Hepatocyte (in vitro differentiated cells): Measurements from ENCODE around the gene CDC42BPB. TPM values are rescaled to one million over a fixed set of nuclear protein-coding genes. Genes with fewer than 3 reads are reported as not detected.

ENCODE experiments used
- DNase-seq: peaks from one replicate; pipeline ENCODE4 v3.0.0-alpha.2; 2016; ENCODE audit warnings: low spot score
- H2AFZ ChIP-seq: fragments of 200-600 bp; sonication (generic); 2 replicates; pipeline ENCODE4 v1.6.0; 2016; ENCODE audit warnings: antibody characterized with exemption, mild to moderate bottlenecking
- H3K27ac ChIP-seq: fragments of 200-600 bp; sonication (generic); 2 replicates; pipeline ENCODE4 v1.5.1; 2016; ENCODE audit warnings: mild to moderate bottlenecking
- H3K27me3 ChIP-seq: fragments of 200-600 bp; sonication (generic); 2 replicates; pipeline ENCODE4 v1.6.1; 2016
- H3K36me3 ChIP-seq: fragments of 200-600 bp; sonication (generic); replicated peaks from 2 replicates; pipeline ENCODE4 v1.5.1; 2016; ENCODE audit warnings: low read depth; ENCODE audit not compliant: insufficient read depth
- H3K4me1 ChIP-seq: fragments of 200-600 bp; sonication (generic); 2 replicates; pipeline ENCODE4 v1.5.1; 2016; ENCODE audit warnings: mild to moderate bottlenecking, moderate library complexity; ENCODE audit not compliant: insufficient read depth
- H3K4me2 ChIP-seq: fragments of 200-600 bp; sonication (generic); 2 replicates; pipeline ENCODE4 v1.6.0; 2016
- H3K4me3 ChIP-seq: fragments of 200-600 bp; sonication (generic); 2 replicates; pipeline ENCODE4 v1.5.1; 2016; ENCODE audit warnings: mild to moderate bottlenecking
- H3K79me2 ChIP-seq: fragments of 200-600 bp; sonication (generic); 2 replicates; pipeline ENCODE4 v1.6.0; 2017; ENCODE audit warnings: mild to moderate bottlenecking
- H3K9me2 ChIP-seq: fragments of 200-600 bp; sonication (generic); replicated peaks from 2 replicates; pipeline ENCODE4 v1.6.0; 2017; ENCODE audit warnings: mild to moderate bottlenecking; ENCODE audit not compliant: insufficient read depth
- H3K9me3 ChIP-seq: fragments of 200-600 bp; sonication (generic); 2 replicates; pipeline ENCODE4 v1.5.1; 2016; ENCODE audit warnings: low read depth, mild to moderate bottlenecking
- H4K20me1 ChIP-seq: fragments of 200-600 bp; sonication (generic); 2 replicates; pipeline ENCODE4 v1.6.0; 2016; ENCODE audit warnings: mild to moderate bottlenecking; ENCODE audit not compliant: insufficient read depth, poor library complexity, severe bottlenecking
- CTCF ChIP-seq: fragments of 200-600 bp; sonication (generic); IDR thresholded peaks from 2 replicates; pipeline ENCODE4 v1.5.1; 2016; ENCODE audit warnings: antibody characterized with exemption, mild to moderate bottlenecking; ENCODE audit not compliant: poor library complexity
- EZH2 ChIP-seq: fragments of 200-600 bp; sonication (generic); IDR thresholded peaks from 2 replicates; pipeline ENCODE4 v1.6.1; 2016; ENCODE audit warnings: antibody characterized with exemption, mild to moderate bottlenecking, borderline replicate concordance
- EZH2phosphoT487 ChIP-seq: fragments of 200-600 bp; sonication (generic); IDR thresholded peaks from one replicate; pipeline ENCODE4 v1.6.1; 2018; ENCODE audit warnings: antibody characterized with exemption, mild to moderate bottlenecking, low read depth, moderate library complexity; ENCODE audit not compliant: unreplicated experiment, severe bottlenecking
- WGBS: methylation state at CpG from one replicate; pipeline ENCODE4 v1.1.6; 2016; ENCODE audit warnings: low lambda C conversion rate; ENCODE audit errors: missing lambda C conversion rate; 5-methylcytosine and 5-hydroxymethylcytosine counted together
- polyA plus RNA-seq: library from polyadenylated mRNA; unstranded; fragments of >200 nt; fragmentation: Nextera tagmentation; extraction: Ambion mirVana; gene quantifications from 2 replicates; pipeline ENCODE4 v1.2.1, GENCODE V29; 2016
- total RNA-seq: library from RNA; depleted of rRNA; stranded (reverse); fragments of >200 nt; gene quantifications from 2 replicates; pipeline ENCODE4 v1.2.3, GENCODE V29; 2014

Gene CDC42BPB, protein sequence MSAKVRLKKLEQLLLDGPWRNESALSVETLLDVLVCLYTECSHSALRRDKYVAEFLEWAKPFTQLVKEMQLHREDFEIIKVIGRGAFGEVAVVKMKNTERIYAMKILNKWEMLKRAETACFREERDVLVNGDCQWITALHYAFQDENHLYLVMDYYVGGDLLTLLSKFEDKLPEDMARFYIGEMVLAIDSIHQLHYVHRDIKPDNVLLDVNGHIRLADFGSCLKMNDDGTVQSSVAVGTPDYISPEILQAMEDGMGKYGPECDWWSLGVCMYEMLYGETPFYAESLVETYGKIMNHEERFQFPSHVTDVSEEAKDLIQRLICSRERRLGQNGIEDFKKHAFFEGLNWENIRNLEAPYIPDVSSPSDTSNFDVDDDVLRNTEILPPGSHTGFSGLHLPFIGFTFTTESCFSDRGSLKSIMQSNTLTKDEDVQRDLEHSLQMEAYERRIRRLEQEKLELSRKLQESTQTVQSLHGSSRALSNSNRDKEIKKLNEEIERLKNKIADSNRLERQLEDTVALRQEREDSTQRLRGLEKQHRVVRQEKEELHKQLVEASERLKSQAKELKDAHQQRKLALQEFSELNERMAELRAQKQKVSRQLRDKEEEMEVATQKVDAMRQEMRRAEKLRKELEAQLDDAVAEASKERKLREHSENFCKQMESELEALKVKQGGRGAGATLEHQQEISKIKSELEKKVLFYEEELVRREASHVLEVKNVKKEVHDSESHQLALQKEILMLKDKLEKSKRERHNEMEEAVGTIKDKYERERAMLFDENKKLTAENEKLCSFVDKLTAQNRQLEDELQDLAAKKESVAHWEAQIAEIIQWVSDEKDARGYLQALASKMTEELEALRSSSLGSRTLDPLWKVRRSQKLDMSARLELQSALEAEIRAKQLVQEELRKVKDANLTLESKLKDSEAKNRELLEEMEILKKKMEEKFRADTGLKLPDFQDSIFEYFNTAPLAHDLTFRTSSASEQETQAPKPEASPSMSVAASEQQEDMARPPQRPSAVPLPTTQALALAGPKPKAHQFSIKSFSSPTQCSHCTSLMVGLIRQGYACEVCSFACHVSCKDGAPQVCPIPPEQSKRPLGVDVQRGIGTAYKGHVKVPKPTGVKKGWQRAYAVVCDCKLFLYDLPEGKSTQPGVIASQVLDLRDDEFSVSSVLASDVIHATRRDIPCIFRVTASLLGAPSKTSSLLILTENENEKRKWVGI (N-terminal part only)
- total RNA-seq (41.7 and 60.6 TPM in 2 replicates), polyA plus RNA-seq (9.4 and 10.2 TPM in 2 replicates)

- H3K4me1 ChIP-seq, result peaks cover 34% of the 10 kb centered on the region
- peak within 1 kb of the TSS; percentile 100 for H3K4me2 ChIP-seq
- no peaks in the 10 kb centered on the region for H3K36me3 ChIP-seq
- H3K27ac ChIP-seq, result peak within 1 kb of the TSS; percentile 95
- peak; percentile 98 for DNase-seq
- H3K79me2 ChIP-seq, result peaks cover 64% of the 10 kb centered on the region
- under 1% methylated on average over 57 of the region's 113 CpGs for WGBS
- peak within 1 kb of the TSS; percentile 99 for H2AFZ ChIP-seq
- TF ChIP-seq EZH2, result no peak
- TF ChIP-seq CTCF, result no peak
- TF ChIP-seq EZH2phosphoT487, result no peak
- H3K9me3 ChIP-seq, result no peaks in the 10 kb centered on the region
- no peaks in the 10 kb centered on the region for H3K9me2 ChIP-seq
- H4K20me1 ChIP-seq, result peaks cover 37% of the 10 kb centered on the region
- peak within 1 kb of the TSS; percentile 99 for H3K4me3 ChIP-seq
- no peaks in the 10 kb centered on the region for H3K27me3 ChIP-seq
Observed at GRCh38 chr14:103057372-103058163, at the start of gene CDC42BPB. TSS of gene CDC42BPB (minus strand) at chr14:103057549. CDS start at chr14:103057173, 376 bp downstream.

DNA sequence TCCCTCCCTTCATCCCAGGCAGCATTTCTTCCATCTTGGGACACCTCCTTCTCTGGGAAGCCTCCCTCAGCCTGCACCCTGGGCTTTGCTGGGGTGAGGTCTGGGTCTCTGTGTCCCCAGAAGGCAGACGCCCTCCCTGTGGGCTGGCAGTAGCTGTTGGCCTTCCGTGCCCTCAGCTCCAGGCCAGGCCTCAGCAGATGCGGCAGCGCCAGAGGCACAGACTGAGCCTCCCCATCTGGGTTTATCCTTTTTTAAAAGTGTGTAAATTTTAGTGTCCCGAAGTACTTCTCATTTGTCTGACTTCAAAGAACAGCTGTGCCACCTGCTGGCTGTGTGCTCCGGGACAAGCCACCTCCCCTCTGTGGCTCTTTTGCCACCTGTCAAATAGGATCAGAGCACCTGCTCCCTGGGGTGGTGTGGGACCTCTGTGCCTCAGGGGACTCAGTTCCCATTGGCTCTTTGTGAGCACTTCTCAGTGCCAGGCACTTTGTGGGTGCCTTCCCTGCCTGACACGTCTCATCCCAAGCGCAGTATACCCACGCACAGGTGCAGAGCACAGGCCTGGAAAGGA lies 48.3 kb upstream of the CDC42BPB start:
- WGBS, result 90% methylated on average over 9 of the region's 9 CpGs
- no peaks in the 10 kb centered on the region for H3K9me2 ChIP-seq
- H2AFZ ChIP-seq, result no peak overlapping the region
- H3K4me2 ChIP-seq, result no peak overlapping the region
- H3K4me1 ChIP-seq, result peaks cover 27% of the 10 kb centered on the region
- H3K27ac ChIP-seq, result no peak overlapping the region
- H3K79me2 ChIP-seq, result no peaks in the 10 kb centered on the region
- no peak overlapping the region for H3K4me3 ChIP-seq
- no peak for DNase-seq
- H3K27me3 ChIP-seq, result no peaks in the 10 kb centered on the region
- H3K9me3 ChIP-seq, result no peaks in the 10 kb centered on the region
- no peaks in the 10 kb centered on the region for H4K20me1 ChIP-seq
- peak; percentile 21 for TF ChIP-seq CTCF
- no peak for TF ChIP-seq EZH2
- TF ChIP-seq EZH2phosphoT487, result no peak
- H3K36me3 ChIP-seq, result no peaks in the 10 kb centered on the region
